Aorta (tissue), 5 donors: ENCODE results near the gene SIRT3. TPM values are rescaled to one million over a fixed set of nuclear protein-coding genes. Genes with fewer than 3 reads are reported as not detected.

Source experiments
- ATAC-seq: fragments of 200-7000 bp; cut with Tn5 transposase; one replicate; pipeline ENCODE4 v1.9.1; 2022; ENCODE audit warnings: moderate library complexity; ENCODE audit not compliant: low FRiP score
- DNase-seq, 2 donors: peaks; one replicate each; pipeline ENCODE4 v3.0.0-alpha.2; 2020
- H3K27ac ChIP-seq, 2 donors: one replicate each; pipeline ENCODE4 v1.5.1; 2013; ENCODE audit warnings: low read length in 2 of 2, mild to moderate bottlenecking in 2 of 2, moderate library complexity in 2 of 2, control low read depth in 1 of 2, inconsistent platforms in 1 of 2, low read depth in 1 of 2
- H3K27me3 ChIP-seq, 2 donors: one replicate each; pipeline ENCODE4 v1.6.1; 2013; ENCODE audit warnings: control low read depth in 1 of 2, low read length in 1 of 2, mild to moderate bottlenecking in 1 of 2, moderate library complexity in 1 of 2; ENCODE audit not compliant: insufficient read depth in 2 of 2, control insufficient read depth in 1 of 2
- H3K36me3 ChIP-seq, 2 donors: one replicate each; pipeline ENCODE4 v1.6.1; 2013; ENCODE audit warnings: control low read depth in 1 of 2, low read length in 1 of 2, mild to moderate bottlenecking in 1 of 2; ENCODE audit not compliant: insufficient read depth in 2 of 2, control insufficient read depth in 1 of 2
- H3K4me1 ChIP-seq, 2 donors: one replicate each; pipeline ENCODE4 v1.6.1; 2013; ENCODE audit warnings: low read length in 2 of 2, control low read depth in 1 of 2, mild to moderate bottlenecking in 1 of 2, moderate library complexity in 1 of 2; ENCODE audit not compliant: insufficient read depth in 2 of 2, control insufficient read depth in 1 of 2
- H3K4me3 ChIP-seq, 2 donors: one replicate each; pipeline ENCODE4 v1.5.1; 2013; ENCODE audit warnings: low read length in 2 of 2, control low read depth in 1 of 2, mild to moderate bottlenecking in 1 of 2
- H3K9me3 ChIP-seq: one replicate; pipeline ENCODE4 v1.6.1; 2013; ENCODE audit warnings: mild to moderate bottlenecking, low read length; ENCODE audit not compliant: control insufficient read depth
- WGBS, 2 donors: extraction: QIAGEN DNeasy Blood & Tissue Kit; methylation state at CpG; one replicate each; pipeline ENCODE4 v1.1.7; 2013; 5-methylcytosine and 5-hydroxymethylcytosine counted together
- intact Hi-C, 2 donors: fragments of 100-400 bp; cut with DNase I; formaldehyde crosslinking; loops; one replicate each; pipeline versions ENCODE4 v1.14.2 to v1.15.0; 2022
- polyA plus RNA-seq, 2 donors: library from polyadenylated mRNA; stranded (reverse); fragments of 200-250 nt; gene quantifications; one replicate each; pipeline ENCODE4 v1.2.3, GENCODE V29; 2013
- total RNA-seq, 2 donors: library from RNA; stranded (reverse); fragmentation: NEBNext Ultra II Directional; extraction: Animal tissue kit (Norgen Biotek cat#: 25700); gene quantifications; one replicate each; pipeline ENCODE4 v1.2.1, GENCODE V29; 2021
- donor health status: healthy with polysubstance abuse.
- donor health status: Bipolar disorder and iron deficiency.
- donor health status: DM: no; HTN: no; CAD: no.
- donor health status: DM: no; HTN: no; CAD: no.
- donor health status: DM: yes; HTN: yes; CAD: no.

Gene SIRT3
- total and polyA plus RNA-seq, 4 donors = 8.6 to 24.8 (median 16.2) TPM

DNA sequence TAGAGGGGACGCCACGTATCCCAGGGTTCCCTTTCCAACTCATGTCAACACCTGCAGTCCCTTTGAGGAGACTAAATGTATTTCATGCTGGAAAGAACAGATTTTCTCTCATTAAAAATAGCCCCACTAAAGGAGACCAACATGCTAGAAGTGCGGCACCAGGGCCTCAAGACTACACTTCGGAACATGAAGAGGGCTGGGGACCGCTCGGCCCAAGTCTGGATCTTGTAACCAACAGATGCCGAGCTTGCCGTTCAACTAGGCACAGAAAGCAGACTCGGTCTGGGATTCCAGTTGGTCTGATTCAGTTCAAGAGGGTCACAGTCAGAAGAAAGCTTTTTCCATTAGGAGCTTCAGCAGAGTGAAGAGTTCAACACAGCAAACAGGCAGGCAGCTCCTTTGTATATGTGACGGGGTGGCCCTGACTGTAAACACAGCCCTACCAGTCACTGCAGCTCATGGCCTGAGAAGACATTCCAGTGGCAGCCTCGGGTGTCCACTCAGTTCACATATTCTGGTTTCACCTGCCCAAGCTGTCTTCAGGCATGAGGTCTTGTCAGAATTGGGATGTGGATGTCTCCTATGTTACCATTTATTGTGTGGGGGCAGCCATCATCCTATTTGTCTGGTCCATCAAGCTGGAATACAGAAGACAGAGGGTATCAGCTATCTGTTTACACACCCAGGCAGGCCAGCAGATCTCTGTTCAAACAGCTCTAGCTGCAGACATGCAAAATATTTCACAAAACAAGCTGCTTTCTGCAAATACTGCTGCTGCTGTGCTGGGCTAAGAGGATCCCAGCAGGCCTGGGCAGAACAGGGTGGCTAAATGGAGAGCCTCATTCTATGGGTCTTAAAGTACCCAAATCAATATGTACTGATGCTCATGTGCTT is 19.8 kb downstream of the SIRT3 start:
- no peak overlapping the region for H3K4me3 ChIP-seq
- WGBS, 2 donors = 81 to 83% methylated on average over 11 of the region's 11 CpGs
- intact Hi-C loops = no loop called here
- H3K27ac ChIP-seq = peak overlapping the region in 1 of 2 donors; percentile 9
- no peaks in the 10 kb centered on the region for H3K27me3 ChIP-seq
- peaks cover 0 to 2% of the 10 kb centered on the region in 2 donors for H3K36me3 ChIP-seq
- no peak for DNase-seq
- ATAC-seq = no peak
- H3K9me3 ChIP-seq = no peaks in the 10 kb centered on the region
- H3K4me1 ChIP-seq = no peaks in the 10 kb centered on the region

GRCh38 chr11:215581-216037 is 20.5 kb downstream of the SIRT3 start:
- no peak overlapping the region for H3K4me3 ChIP-seq
- intact Hi-C loops = no loop called here
- H3K27me3 ChIP-seq = no peaks in the 10 kb centered on the region
- no peaks in the 10 kb centered on the region for H3K4me1 ChIP-seq
- WGBS, 2 donors = 70 to 77% methylated on average over 4 of the region's 4 CpGs
- no peak overlapping the region for H3K27ac ChIP-seq
- H3K9me3 ChIP-seq = no peaks in the 10 kb centered on the region
- ATAC-seq = no peak
- peaks cover 0 to 2% of the 10 kb centered on the region in 2 donors for H3K36me3 ChIP-seq
- DNase-seq = no peak

- no peak overlapping the region for H3K4me3 ChIP-seq
- no peak overlapping the region for H3K27ac ChIP-seq
- H3K27me3 ChIP-seq = no peaks in the 10 kb centered on the region
- intact Hi-C loops = no loop called here
- peaks cover 0 to 2% of the 10 kb centered on the region in 2 donors for H3K36me3 ChIP-seq
- WGBS, 2 donors = 79 to 80% methylated on average over 7 of the region's 7 CpGs
- ATAC-seq (no peak), DNase-seq (no peak)
- H3K9me3 ChIP-seq = no peaks in the 10 kb centered on the region
- H3K4me1 ChIP-seq = no peaks in the 10 kb centered on the region
These were observed 22.1 kb downstream of the SIRT3 start for GRCh38 chr11:214083-214482.

DNA sequence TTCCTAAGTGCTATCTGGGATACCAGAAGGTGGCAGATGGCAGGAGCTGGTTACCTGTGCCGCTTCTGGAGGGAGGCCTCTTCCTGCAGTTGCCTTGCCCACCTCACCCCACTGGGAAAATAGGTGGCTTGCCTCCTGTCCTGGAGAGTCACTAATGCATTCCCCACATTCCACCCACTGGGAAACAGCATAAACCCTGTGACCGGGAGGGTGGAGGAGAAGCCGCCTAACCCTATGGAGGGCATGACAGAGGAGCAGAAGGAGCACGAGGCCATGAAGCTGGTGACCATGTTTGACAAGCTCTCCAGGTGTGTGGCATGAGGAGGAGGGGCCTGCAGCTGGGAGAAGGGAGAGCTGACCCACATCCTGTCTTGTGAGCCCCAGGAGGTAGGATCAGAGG is 23.0 kb downstream of the SIRT3 start:
- no peak overlapping the region for H3K27ac ChIP-seq
- 77 to 82% methylated on average over 4 of the region's 4 CpGs for WGBS, 2 donors
- no peaks in the 10 kb centered on the region for H3K27me3 ChIP-seq
- intact Hi-C loops = no loop called here
- H3K9me3 ChIP-seq = no peaks in the 10 kb centered on the region
- peak in 1 of 2 donors; percentile 63 for DNase-seq
- peaks cover 0 to 2% of the 10 kb centered on the region in 2 donors for H3K36me3 ChIP-seq
- no peak for ATAC-seq
- H3K4me3 ChIP-seq = no peak overlapping the region
- no peaks in the 10 kb centered on the region for H3K4me1 ChIP-seq

GRCh38 chr11:212150-213100 is 23.7 kb downstream of the SIRT3 start:
- 90% methylated on average over 17 of the region's 17 CpGs for WGBS, 2 donors
- H3K36me3 ChIP-seq = peaks cover 0 to 2% of the 10 kb centered on the region in 2 donors

DNA sequence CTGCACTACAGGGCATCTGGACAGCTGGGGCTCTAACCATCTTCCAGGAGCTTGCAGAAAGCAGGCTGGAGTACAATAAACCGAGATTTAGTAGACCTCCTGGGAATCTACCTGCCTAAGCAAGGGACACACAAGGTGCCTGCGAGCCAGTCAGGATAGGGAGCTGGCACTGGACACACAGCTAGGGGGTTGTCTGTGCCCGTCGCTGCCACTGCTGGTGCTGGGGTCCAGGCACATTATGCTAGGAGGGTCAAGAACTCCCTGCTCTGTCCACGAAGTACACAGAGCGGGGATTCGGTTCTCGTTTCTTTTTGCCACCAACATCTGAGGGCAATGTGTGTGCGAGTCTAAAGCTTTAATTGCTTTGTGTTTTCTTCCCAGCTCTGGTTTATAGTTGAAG is 24.4 kb downstream of the SIRT3 start:
- Histone ChIP-seq H3K27ac (no peak overlapping the region), H3K27me3 (no peaks in the 10 kb centered on the region), H3K36me3 (peaks cover 0 to 2% of the 10 kb centered on the region in 2 donors), H3K4me1 (no peaks in the 10 kb centered on the region), H3K9me3 (no peaks in the 10 kb centered on the region), H3K4me3 (no peak overlapping the region)
- intact Hi-C loops = no loop called here
- ATAC-seq = no peak
- 79 to 89% methylated on average over 9 of the region's 9 CpGs for WGBS, 2 donors
- no peak for DNase-seq

More at GRCh38 chr11:212150-213100, 23.7 kb downstream of the SIRT3 start:
- Histone ChIP-seq H3K27ac (no peak overlapping the region), H3K4me3 (no peak overlapping the region), H3K9me3 (no peaks in the 10 kb centered on the region), H3K27me3 (no peaks in the 10 kb centered on the region), H3K4me1 (no peaks in the 10 kb centered on the region)
- ATAC-seq (no peak), DNase-seq (peak in 1 of 2 donors; percentile 54)
- intact Hi-C loops = no loop called here

DNA sequence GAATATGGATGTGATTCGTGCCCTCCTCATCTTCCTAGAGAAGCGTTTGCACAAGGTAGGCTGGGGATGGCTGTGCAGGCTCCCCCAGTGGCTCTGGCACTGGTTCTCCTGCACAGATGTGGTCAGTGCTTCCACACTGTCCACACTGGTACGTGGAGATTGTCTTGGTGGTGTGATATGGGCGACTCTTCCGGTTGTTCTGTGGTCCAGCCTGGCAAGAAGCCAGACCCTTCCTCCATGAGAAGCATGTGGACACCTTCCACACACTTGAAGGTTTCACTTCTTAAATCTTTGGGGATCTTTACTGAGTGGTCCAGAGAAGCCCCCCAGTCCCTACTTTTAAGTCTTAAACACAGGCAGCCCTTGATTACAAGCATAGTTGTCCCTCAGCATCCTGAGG is 24.8 kb downstream of the SIRT3 start:
- Histone ChIP-seq H3K36me3 (peaks cover 0 to 2% of the 10 kb centered on the region in 2 donors), H3K27me3 (no peaks in the 10 kb centered on the region), H3K4me3 (no peak overlapping the region), H3K27ac (no peak overlapping the region), H3K4me1 (no peaks in the 10 kb centered on the region), H3K9me3 (no peaks in the 10 kb centered on the region)
- 60 to 67% methylated on average over 5 of the region's 5 CpGs for WGBS, 2 donors
- intact Hi-C loops = no loop called here
- ATAC-seq (no peak), DNase-seq (no peak)

GRCh38 chr11:210803-211180 is 25.4 kb downstream of the SIRT3 start:
- peaks cover 0 to 2% of the 10 kb centered on the region in 2 donors for H3K36me3 ChIP-seq
- WGBS, 2 donors = 85 to 86% methylated on average over 5 of the region's 5 CpGs
- no peak for DNase-seq
- H3K4me3 ChIP-seq = no peak overlapping the region
- ATAC-seq = no peak
- no peaks in the 10 kb centered on the region for H3K4me1 ChIP-seq
- no peaks in the 10 kb centered on the region for H3K27me3 ChIP-seq
- intact Hi-C loops = no loop called here
- H3K27ac ChIP-seq = no peak overlapping the region
- no peaks in the 10 kb centered on the region for H3K9me3 ChIP-seq
